Thoracic aorta (tissue), 2 donors: Measurements from ENCODE around the gene NSMF. TPM values are rescaled to one million over a fixed set of nuclear protein-coding genes. Genes with fewer than 3 reads are reported as not detected.

Experiments
- ATAC-seq: fragments of 150-250 bp; one replicate; pipeline ENCODE4 v1.8.0; 2017; ENCODE audit warnings: low read depth; ENCODE audit not compliant: insufficient number of reproducible peaks, low FRiP score
- DNase-seq: peaks from one replicate; pipeline ENCODE4 v3.0.0-alpha.2; 2020; ENCODE audit warnings: low spot score
- H3K27ac ChIP-seq, 2 donors: fragments of 200-600 bp; sonication (generic); 1 replicate in 1 of 2; 2 replicates in 1 of 2; pipeline ENCODE4 v1.5.1; 2016; ENCODE audit warnings: mild to moderate bottlenecking in 2 of 2, moderate library complexity in 2 of 2
- H3K27me3 ChIP-seq: fragments of 200-600 bp; sonication (generic); replicated peaks from 2 replicates; pipeline ENCODE4 v1.6.0; 2016; ENCODE audit warnings: mild to moderate bottlenecking; ENCODE audit not compliant: insufficient read depth
- H3K36me3 ChIP-seq: fragments of 200-600 bp; sonication (generic); one replicate; pipeline ENCODE4 v1.5.1; 2016
- H3K4me1 ChIP-seq, 2 donors: fragments of 200-600 bp; sonication (generic); 1 replicate in 1 of 2; 2 replicates in 1 of 2; pipeline versions ENCODE4 v1.5.1 to v1.6.0; 2016; ENCODE audit warnings: low read depth in 2 of 2, mild to moderate bottlenecking in 1 of 2; ENCODE audit not compliant: control insufficient read depth in 1 of 2
- H3K4me3 ChIP-seq: fragments of 200-600 bp; sonication (generic); 2 replicates; pipeline ENCODE4 v1.5.1; 2016; ENCODE audit warnings: mild to moderate bottlenecking
- H3K9me3 ChIP-seq: fragments of 200-600 bp; sonication (generic); 2 replicates; pipeline ENCODE4 v1.5.1; 2016
- total RNA-seq, 2 donors: library from RNA; depleted of rRNA; stranded (reverse); fragments of >200 nt; gene quantifications; one replicate each; pipeline versions ENCODE4 v1.1.0 to v1.2.3, GENCODE V29; 2016
- TF ChIP-seq, protein P1 (sequence below): fragments of 200-600 bp; sonication (generic); IDR thresholded peaks from one replicate; pipeline ENCODE4 v1.5.1; 2019; ENCODE audit warnings: antibody characterized with exemption

The NSMF gene
- total RNA-seq, 2 donors from 2014 or later: 168 to 251 TPM

- H3K36me3 ChIP-seq: no peaks in the 10 kb centered on the region
- peaks cover 4 to 13% of the 10 kb centered on the region in 2 donors for H3K4me1 ChIP-seq
- TF ChIP-seq, protein P1, sequence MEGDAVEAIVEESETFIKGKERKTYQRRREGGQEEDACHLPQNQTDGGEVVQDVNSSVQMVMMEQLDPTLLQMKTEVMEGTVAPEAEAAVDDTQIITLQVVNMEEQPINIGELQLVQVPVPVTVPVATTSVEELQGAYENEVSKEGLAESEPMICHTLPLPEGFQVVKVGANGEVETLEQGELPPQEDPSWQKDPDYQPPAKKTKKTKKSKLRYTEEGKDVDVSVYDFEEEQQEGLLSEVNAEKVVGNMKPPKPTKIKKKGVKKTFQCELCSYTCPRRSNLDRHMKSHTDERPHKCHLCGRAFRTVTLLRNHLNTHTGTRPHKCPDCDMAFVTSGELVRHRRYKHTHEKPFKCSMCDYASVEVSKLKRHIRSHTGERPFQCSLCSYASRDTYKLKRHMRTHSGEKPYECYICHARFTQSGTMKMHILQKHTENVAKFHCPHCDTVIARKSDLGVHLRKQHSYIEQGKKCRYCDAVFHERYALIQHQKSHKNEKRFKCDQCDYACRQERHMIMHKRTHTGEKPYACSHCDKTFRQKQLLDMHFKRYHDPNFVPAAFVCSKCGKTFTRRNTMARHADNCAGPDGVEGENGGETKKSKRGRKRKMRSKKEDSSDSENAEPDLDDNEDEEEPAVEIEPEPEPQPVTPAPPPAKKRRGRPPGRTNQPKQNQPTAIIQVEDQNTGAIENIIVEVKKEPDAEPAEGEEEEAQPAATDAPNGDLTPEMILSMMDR: no peak
- H3K4me3 ChIP-seq: no peak overlapping the region
- no peaks in the 10 kb centered on the region for H3K27me3 ChIP-seq
- H3K27ac ChIP-seq: no peak overlapping the region
- no peak for ATAC-seq
- DNase-seq: no peak
- no peaks in the 10 kb centered on the region for H3K9me3 ChIP-seq
These were observed 25.2 kb downstream of the NSMF start for GRCh38 chr9:137433916-137434431.

DNA sequence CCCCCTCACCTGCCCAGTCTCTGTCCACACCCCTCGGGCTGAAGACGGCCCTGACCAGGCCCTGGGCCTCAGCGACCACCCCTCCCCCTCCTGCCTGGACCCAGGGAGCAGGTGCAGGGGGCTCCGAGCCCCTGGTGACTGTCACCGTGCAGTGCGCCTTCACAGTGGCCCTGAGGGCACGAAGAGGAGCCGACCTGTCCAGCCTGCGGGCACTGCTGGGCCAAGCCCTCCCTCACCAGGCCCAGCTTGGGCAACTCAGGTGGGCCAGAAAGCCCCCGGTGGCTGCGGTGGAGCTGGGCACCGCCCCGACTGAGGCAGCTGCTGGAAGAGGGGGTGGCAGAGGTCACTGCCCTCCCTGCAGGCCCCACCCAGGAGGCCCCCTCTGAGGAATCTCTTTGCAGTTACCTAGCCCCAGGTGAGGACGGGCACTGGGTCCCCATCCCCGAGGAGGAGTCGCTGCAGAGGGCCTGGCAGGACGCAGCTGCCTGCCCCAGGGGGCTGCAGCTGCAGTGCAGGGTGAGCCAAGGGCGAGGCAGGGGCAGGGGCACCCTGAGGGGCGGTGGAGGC, 25.7 kb downstream of the NSMF start:
- ATAC-seq: no peak
- H3K4me3 ChIP-seq: no peak overlapping the region
- TF ChIP-seq, protein P1: no peak
- H3K9me3 ChIP-seq: no peaks in the 10 kb centered on the region
- no peak for DNase-seq
- H3K27me3 ChIP-seq: no peaks in the 10 kb centered on the region
- H3K36me3 ChIP-seq: no peaks in the 10 kb centered on the region
- H3K27ac ChIP-seq: no peak overlapping the region
- peaks cover 4 to 13% of the 10 kb centered on the region in 2 donors for H3K4me1 ChIP-seq

DNA sequence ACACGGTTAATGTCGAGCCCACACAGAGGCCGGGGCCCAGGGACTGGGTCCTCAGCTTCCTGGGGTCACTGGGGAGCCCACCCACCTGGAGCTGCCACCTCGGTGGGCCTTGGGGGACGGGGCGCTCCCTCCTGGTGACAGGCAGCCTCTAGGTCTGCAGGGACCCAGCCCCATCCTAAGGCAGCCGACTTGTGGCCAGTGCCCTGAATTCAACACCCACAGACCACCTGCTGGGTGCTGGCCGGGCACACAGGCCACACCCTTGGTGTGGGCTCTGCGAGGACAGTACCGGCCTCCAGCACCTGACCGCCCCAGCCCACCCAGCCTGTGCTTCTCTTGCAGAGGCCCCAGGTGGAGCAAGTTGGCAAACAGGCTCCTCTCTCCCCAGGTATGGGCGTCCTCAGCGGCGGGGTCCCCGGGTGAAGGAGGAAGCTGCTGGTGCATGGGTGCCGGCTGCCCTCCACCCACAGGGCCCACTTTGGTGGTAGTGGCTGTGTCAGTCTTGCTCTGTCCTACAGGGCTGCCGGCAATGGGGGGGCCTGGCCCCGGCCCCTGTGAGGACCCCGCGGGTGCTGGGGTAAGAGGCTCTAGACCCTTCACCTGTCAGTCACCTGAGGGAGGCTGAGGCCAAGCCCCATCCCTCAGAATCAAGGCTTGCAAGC, 26.3 kb downstream of the NSMF start:
- H3K36me3 ChIP-seq: no peaks in the 10 kb centered on the region
- ATAC-seq: no peak

DNA sequence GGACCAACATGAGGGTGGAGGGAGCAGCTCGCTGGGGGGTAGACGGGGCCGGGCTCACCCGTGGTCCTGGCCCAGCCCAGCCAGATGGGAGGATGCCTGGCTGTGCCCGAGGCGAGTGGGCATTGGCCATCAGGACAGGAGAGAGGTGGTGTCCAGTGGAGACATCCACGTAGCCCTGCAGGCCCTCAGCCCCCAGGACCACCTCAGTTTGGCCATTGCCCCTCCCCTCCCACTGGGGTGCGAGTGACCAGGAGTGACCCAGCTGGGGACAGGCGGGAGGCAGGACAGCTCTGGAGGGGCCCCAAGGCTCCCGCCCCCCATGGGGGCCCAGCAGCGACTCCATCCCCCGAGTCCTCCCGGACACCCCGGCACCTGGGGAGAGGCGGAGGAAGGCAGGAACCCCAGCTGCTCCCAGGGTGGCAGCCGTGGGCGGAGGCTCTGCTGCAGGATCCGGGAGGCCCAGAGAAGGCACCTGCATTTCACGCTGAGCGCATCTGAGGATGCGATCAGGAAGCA, 27.7 kb downstream of the NSMF start:
- DNase-seq (no peak), ATAC-seq (no peak)
- H3K4me3 ChIP-seq: no peak overlapping the region
- H3K27ac ChIP-seq: no peak overlapping the region
- H3K4me1 ChIP-seq: peaks cover 4 to 13% of the 10 kb centered on the region in 2 donors
- no peaks in the 10 kb centered on the region for H3K9me3 ChIP-seq
- H3K36me3 ChIP-seq: no peaks in the 10 kb centered on the region
- no peaks in the 10 kb centered on the region for H3K27me3 ChIP-seq
- TF ChIP-seq, protein P1: no peak

More for the DNA sequence above, 26.3 kb downstream of the NSMF start:
- Histone ChIP-seq H3K27me3 (no peaks in the 10 kb centered on the region), H3K27ac (no peak overlapping the region), H3K9me3 (no peaks in the 10 kb centered on the region), H3K4me3 (no peak overlapping the region), H3K4me1 (peaks cover 4 to 13% of the 10 kb centered on the region in 2 donors)
- TF ChIP-seq, protein P1: no peak
- DNase-seq: no peak

DNA sequence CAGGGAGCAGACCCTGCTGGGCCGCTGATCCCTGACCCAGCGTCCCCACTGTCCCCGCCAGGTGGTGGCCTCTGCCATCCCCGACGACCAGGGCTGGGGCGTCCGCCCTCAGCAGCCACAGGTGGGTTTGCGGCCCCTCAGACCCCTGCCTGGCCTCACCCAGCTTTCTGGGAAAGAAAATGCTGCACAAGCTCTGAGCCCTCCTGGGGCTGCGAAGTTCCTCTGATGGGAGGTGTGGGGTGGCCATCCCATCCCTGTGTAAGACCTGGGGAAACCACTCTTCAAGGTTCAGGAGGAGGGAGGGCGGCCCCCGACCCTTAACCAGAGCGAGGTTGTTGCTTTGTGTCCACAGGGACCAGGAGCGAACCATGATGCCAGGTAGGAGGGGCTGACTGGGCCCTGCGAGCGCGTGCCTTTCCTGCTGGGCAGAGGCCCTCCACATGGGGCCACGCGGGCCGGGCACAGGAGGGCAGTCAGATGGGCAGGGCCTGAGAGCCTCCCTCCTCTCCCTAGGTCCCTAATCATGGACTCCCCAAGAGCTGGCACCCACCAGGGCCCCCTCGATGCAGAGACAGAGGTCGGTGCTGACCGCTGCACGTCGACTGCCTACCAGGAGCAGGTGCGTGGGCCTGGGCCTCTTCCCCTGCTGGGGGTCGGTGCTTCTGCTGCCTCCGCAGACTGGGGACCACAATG, 28.3 kb downstream of the NSMF start:
- DNase-seq (no peak), ATAC-seq (no peak)
- TF ChIP-seq, protein P1: no peak
- Histone ChIP-seq H3K4me3 (no peak overlapping the region), H3K36me3 (no peaks in the 10 kb centered on the region), H3K9me3 (no peaks in the 10 kb centered on the region), H3K27ac (no peak overlapping the region), H3K27me3 (no peaks in the 10 kb centered on the region), H3K4me1 (peaks cover 3 to 8% of the 10 kb centered on the region in 2 donors)
